ENCODE results near the gene TMEM106A. TPM values are rescaled to one million over a fixed set of nuclear protein-coding genes. Genes with fewer than 3 reads are reported as not detected.
A peak's percentile ranks its signal among the peaks of the same experiment; 100 is the strongest.

The TMEM106A gene
- total and polyA plus RNA-seq, 9 of the 15 experiments (the other 6 are each of a cell fraction or from before 2014, with no cell fraction given): 0.03 to 0.29 (median 0.15) TPM

DNA sequence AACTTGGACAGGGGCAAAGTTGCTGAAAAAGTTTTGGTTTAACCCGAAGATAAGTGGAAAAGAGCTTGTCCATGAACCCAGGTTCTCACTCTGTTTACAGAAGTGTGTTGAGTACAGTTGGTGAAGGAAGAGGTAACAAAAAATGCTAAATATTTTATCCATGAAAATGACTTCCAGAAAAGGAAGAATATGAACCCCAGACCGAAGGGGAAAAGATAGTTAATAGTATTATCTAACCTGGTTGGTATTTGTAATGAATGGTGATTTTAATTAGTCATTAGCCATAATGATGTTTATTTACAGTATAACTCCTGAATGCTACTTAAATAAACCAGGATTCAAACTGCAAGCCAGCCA lies 574 bp upstream of the TMEM106A start:
- FAIRE-seq (no peak), ATAC-seq (no peak), DNase-seq (ENCODE audit: extremely low read depth in 1 of 4, low spot score in 3 of 4) (no peak)
- 24% methylated on average over 2 of the region's 2 CpGs for WGBS (ENCODE audit: insufficient coverage, low coverage, missing lambda C conversion rate)
- H3K9me3 ChIP-seq (replicated peaks; ENCODE audit: control insufficient read depth, insufficient read depth, low read depth, low read length): no peaks in the 10 kb centered on the region
- intact Hi-C loops (cut with micrococcal nuclease): no loop called here
- no peaks in the 10 kb centered on the region for H3K9me1 ChIP-seq (ENCODE audit: control insufficient read depth, insufficient read depth, low read length)
- no peak overlapping the region for H3K4me2 ChIP-seq (ENCODE audit: insufficient read depth, low read length)
- peaks cover 3 to 9% of the 10 kb centered on the region in 2 experiments; a peak in 2 of 5 replicates for H3K4me1 ChIP-seq (replicated peaks in 1 of 2; ENCODE audit: control insufficient read depth in 2 of 2, insufficient read depth in 2 of 2, low read length in 2 of 2)
- H3K27ac ChIP-seq (ENCODE audit: extremely low read depth, low read depth, low read length): no peak overlapping the region
- peaks cover 16% of the 10 kb centered on the region; the same call in 2 of the 3 replicates for H3K36me3 ChIP-seq (ENCODE audit: control insufficient read depth, insufficient read depth, low read length)
- in situ Hi-C loops (cut with MboI): no loop called here
- no peaks in the 10 kb centered on the region for H3K79me2 ChIP-seq (ENCODE audit: control insufficient read depth, insufficient read depth, low read length)
- H4K20me1 ChIP-seq (replicated peaks; ENCODE audit: control insufficient read depth, insufficient read depth, low read length): no peaks in the 10 kb centered on the region
- ChIA-PET POLR2A (interaction anchor here (0.5 to 4.3 kb wide), 3 partner anchors 12 to 542 kb away, joined by 3 to 23 read pairs (median 4); no protein-coding TSS in a partner anchor), CTCF (ENCODE audit: low intra/inter-chr PET ratio) (no interaction called here)
- no peaks in the 10 kb centered on the region for H3K27me3 ChIP-seq (ENCODE audit: control insufficient read depth in 2 of 2, insufficient read depth in 2 of 2, low read length in 2 of 2)
- TSS peak; percentile 52 for BruUV-seq (replicated peaks)
- H2AFZ ChIP-seq (ENCODE audit: low read depth, low read length): no peak overlapping the region
- H3K4me3 ChIP-seq: no peak overlapping the region
- H3K9ac ChIP-seq (ENCODE audit: insufficient read depth in 1 of 2, low read depth in 2 of 2, low read length in 2 of 2): no peak overlapping the region
- TF ChIP-seq, protein P1, sequence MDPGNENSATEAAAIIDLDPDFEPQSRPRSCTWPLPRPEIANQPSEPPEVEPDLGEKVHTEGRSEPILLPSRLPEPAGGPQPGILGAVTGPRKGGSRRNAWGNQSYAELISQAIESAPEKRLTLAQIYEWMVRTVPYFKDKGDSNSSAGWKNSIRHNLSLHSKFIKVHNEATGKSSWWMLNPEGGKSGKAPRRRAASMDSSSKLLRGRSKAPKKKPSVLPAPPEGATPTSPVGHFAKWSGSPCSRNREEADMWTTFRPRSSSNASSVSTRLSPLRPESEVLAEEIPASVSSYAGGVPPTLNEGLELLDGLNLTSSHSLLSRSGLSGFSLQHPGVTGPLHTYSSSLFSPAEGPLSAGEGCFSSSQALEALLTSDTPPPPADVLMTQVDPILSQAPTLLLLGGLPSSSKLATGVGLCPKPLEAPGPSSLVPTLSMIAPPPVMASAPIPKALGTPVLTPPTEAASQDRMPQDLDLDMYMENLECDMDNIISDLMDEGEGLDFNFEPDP (CRISPR knock-in tag; IDR thresholded peaks at IDR 0.05): no peak
- no peak for TF ChIP-seq RBM25 (IDR thresholded peaks at IDR 0.05; ENCODE audit: low read depth, low read length, severe bottlenecking)
- TF ChIP-seq, protein P2, sequence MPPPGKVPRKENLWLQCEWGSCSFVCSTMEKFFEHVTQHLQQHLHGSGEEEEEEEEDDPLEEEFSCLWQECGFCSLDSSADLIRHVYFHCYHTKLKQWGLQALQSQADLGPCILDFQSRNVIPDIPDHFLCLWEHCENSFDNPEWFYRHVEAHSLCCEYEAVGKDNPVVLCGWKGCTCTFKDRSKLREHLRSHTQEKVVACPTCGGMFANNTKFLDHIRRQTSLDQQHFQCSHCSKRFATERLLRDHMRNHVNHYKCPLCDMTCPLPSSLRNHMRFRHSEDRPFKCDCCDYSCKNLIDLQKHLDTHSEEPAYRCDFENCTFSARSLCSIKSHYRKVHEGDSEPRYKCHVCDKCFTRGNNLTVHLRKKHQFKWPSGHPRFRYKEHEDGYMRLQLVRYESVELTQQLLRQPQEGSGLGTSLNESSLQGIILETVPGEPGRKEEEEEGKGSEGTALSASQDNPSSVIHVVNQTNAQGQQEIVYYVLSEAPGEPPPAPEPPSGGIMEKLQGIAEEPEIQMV (tag; conservative IDR thresholded peaks at IDR 0.05; ENCODE audit: low read depth): no peak
- no peak for TF ChIP-seq ZNF165 (CRISPR knock-in tag; IDR thresholded peaks at IDR 0.05; ENCODE audit: borderline replicate concordance)
- no peak for TF ChIP-seq POLR3A (IDR thresholded peaks at IDR 0.05; ENCODE audit: borderline replicate concordance, extremely low read depth, insufficient read depth, insufficient read length)
- TF ChIP-seq HDGF (IDR thresholded peaks at IDR 0.05): no peak
- TF ChIP-seq VEZF1 (CRISPR knock-in tag; IDR thresholded peaks at IDR 0.05): no peak
- TF ChIP-seq ATF4 (CRISPR knock-in tag; IDR thresholded peaks at IDR 0.05): no peak
- no peak for TF ChIP-seq ZNF324 (CRISPR knock-in tag; IDR thresholded peaks at IDR 0.05)
- TF ChIP-seq, protein P3, sequence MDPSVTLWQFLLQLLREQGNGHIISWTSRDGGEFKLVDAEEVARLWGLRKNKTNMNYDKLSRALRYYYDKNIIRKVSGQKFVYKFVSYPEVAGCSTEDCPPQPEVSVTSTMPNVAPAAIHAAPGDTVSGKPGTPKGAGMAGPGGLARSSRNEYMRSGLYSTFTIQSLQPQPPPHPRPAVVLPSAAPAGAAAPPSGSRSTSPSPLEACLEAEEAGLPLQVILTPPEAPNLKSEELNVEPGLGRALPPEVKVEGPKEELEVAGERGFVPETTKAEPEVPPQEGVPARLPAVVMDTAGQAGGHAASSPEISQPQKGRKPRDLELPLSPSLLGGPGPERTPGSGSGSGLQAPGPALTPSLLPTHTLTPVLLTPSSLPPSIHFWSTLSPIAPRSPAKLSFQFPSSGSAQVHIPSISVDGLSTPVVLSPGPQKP (CRISPR knock-in tag; IDR thresholded peaks at IDR 0.05): no peak
- TF ChIP-seq, protein P4, sequence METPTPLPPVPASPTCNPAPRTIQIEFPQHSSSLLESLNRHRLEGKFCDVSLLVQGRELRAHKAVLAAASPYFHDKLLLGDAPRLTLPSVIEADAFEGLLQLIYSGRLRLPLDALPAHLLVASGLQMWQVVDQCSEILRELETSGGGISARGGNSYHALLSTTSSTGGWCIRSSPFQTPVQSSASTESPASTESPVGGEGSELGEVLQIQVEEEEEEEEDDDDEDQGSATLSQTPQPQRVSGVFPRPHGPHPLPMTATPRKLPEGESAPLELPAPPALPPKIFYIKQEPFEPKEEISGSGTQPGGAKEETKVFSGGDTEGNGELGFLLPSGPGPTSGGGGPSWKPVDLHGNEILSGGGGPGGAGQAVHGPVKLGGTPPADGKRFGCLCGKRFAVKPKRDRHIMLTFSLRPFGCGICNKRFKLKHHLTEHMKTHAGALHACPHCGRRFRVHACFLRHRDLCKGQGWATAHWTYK (CRISPR knock-in tag; IDR thresholded peaks at IDR 0.05): no peak
- TF ChIP-seq HIVEP1 (CRISPR knock-in tag; IDR thresholded peaks at IDR 0.05): no peak
- TF ChIP-seq SNAPC5 (CRISPR knock-in tag; IDR thresholded peaks at IDR 0.05): no peak
- no peak for TF ChIP-seq SPI1 (IDR thresholded peaks at IDR 0.05; ENCODE audit: borderline replicate concordance, low read depth, low read length)

Data from K562 (cell line).